ENCODE data around the gene SYCN.
"Not testable (repeated sequence)": the region's sequence is repeated elsewhere in the genome, so short reads cannot be mapped to it uniquely, and the experiment has no call there.

SYCN gene, protein sequence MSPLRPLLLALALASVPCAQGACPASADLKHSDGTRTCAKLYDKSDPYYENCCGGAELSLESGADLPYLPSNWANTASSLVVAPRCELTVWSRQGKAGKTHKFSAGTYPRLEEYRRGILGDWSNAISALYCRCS

DNA sequence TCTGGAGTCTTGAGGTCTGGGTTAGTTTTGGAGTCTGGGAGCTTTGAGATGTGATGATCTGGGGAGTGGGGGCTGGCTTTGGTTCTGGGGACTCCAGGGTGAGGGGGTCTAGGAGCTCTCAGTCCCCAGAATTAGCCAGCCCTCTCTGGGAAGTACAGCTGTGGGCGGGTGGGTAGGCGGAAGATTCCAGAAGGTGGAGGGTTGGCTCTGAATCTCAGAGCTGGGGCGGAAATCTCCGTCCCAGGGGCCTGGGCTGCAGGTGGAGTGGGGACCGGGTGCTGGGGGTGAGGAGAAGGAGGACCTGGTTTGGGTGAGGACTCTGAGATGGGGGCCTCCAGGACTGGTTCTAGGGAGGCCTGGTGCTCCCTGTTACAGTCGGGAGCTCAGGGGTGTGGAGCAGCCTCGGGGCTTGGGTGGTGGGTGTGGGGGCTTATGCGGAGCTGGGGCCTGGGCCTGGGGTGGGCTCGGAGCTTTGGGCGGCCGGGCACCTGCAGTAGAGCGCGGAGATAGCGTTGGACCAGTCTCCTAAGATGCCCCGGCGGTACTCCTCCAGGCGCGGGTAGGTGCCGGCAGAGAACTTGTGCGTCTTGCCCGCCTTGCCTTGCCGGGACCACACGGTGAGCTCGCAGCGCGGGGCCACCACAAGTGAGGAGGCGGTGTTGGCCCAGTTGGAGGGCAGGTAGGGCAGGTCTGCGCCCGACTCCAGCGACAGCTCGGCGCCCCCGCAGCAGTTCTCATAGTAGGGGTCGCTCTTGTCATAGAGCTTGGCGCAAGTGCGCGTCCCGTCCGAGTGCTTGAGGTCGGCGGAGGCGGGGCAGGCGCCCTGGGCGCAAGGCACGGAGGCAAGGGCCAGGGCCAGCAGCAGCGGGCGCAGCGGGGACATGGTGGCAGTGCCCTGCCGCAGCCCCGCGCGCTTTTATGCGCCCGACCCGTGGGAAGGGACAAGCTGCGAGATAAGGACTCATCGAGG lies at the start of gene SYCN:
TSS of gene SYCN (minus strand) at position 892 of the 970 bp plus-strand sequence. CDS start at position 883, 9 bp downstream.
- no peak for DNase-seq

DNA sequence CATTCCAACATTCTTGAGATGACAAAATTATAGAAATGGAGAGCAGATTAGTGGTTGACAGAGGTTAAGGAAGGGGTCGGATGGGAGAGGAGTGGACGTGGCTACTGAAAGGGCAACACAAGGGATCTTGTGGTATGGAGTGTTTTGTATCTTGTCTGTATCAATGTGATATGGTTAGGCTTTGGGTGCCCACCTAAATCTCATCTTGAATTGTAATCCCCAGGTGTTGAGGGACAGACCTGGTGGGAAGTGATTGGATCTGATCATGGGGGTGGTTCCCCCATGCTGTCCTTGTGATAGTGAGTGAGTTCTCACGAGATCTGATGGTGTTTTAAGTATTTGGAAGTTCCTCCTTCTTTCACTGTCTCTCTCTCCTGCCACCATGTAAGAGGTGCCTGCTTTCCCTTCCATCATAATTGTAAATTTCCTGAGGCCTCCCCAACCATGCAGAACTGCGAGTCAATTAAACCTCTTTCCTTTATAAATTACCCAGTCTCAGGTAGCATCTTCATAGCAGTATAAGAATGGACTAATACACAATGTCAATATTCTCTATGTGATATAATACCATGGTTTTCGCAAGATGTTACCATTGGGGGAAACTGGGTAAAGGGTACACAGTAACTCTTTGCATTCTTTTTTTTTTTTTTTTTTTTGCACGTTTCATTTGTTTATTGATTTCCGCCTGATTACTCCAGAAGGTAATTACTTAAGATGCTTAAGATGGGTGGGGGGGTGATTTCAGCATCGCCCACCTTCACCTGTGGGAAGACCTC lies 49.5 kb upstream of the SYCN start:
- no peak for DNase-seq

DNA sequence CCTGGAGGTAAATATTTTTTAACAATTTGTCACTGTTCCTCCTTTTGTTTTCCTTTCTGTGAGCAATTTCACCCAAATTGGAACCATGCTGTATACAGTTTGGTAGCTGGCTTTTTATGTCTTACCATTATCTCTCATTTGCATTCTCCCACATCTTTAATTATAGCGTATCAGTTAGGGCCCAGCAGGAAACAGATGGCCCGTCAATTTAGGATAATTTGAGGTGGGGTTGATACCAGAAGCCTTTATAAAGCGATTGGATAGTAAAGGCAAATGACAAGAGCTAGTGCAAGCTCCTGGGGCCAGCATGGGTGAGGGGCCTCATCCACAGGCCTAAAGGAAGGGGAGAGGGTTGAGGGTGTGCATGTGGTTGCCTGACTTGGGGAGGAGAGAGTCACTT lies 48.4 kb upstream of the SYCN start:
- DNase-seq = no peak

DNA sequence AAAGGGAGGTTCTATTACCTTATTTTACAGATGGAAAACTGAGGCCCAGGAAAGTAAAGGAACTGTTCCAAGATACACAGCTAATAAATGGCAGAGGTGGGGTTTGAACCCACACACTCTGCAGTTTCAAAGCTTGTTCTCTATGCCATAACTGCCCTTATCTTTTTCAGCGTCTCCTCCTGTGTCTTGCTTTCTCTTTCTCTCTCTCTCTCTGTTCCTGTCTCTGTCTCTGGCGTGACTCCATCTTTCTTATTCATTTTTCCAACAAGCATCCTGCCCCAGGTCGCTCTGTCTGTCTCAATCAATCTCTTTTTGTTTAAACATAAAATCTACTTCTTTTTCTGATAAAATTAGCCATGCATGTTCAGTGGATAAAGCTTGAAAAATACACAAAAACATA lies 47.8 kb upstream of the SYCN start:
- no peak for DNase-seq

DNA sequence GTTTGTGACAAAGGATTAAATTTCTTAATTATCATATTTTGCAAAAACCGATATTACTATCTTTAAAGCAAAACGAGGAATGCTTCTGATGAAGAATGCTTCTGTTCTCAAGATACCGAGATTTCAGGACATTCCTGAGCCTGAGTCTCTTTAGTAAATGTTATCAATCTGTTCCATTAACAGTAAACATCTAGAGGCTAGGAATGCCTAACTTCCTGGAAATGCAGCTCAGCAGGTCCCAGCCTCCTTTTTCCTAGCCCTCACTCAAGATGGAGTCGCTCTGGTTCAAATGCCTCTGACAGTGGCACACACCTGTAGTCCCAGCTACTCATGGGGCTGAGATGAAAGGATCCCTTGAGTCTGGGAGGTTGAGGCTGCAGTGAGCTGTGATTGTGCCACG lies 47.0 kb upstream of the SYCN start:
- no peak for DNase-seq

DNA sequence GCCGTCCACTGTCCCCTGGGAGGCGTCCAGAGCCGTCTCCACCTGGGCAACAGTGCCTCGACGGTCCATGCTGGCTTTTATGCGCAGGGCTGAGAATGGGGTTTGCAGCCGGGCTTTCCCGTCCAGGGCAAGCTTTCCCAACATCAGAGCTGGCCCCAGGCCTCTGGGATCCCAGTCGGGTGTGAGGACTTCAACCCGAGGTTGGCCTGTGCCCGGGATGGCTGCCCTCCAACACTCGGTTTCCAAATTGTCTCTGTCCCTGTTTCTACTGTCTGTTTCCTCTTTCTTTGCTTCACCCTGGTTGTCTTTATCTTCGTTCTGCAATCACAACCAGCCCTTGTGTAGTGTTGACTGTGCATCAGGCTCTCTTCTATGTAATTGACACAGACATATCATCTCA lies 44.7 kb upstream of the SYCN start, which contains the start of gene IFNL4:
TSS of gene IFNL4 (minus strand) at position 51 of the 400 bp plus-strand sequence.
- no peak for DNase-seq

DNA sequence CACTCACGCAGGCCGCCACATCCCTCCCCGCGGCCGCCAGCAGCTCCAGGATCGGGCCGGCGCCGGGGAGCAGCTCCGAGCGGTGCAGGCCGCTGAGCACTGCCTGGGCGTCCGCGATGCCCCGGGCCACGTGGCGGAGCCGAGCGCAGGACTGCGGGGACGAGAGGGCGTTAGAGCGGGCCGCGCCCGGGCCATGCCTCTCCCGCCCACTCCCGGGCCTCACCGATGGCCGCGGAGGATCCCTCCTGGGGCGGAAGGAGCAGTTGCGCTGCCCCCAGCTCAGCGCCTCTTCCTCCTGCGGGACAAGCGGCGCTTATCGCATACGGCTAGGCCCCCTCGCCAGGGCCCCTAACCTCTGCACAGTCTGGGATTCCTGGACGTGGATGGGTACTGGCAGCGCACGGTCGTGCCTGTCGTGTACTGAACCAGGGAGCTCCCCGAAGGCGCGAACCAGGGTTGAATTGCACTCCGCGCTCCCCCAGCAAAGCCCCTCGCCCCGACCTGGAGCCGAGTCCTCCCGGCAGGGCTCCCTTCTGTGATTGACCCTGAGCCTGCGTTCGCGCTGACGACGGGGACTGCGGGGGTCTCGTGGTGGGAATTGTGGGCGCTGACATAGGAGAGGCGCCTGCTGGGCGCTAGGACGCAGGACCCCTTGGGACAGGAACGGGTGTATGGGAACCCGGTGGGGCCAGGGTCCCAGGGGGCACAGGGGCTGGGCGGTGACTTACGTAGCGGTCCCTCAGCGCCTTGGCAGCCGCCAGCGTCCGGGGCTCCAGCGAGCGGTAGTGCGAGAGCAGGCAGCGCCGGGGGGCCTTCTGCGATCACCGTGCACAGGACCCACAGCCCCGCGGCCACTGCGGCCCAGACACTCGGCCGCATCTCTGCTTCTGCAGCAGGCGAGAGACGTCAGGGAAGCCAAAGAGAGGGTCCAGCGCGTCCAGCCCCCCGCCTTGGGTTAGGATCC lies 43.9 kb upstream of the SYCN start:
- no peak for DNase-seq

DNA sequence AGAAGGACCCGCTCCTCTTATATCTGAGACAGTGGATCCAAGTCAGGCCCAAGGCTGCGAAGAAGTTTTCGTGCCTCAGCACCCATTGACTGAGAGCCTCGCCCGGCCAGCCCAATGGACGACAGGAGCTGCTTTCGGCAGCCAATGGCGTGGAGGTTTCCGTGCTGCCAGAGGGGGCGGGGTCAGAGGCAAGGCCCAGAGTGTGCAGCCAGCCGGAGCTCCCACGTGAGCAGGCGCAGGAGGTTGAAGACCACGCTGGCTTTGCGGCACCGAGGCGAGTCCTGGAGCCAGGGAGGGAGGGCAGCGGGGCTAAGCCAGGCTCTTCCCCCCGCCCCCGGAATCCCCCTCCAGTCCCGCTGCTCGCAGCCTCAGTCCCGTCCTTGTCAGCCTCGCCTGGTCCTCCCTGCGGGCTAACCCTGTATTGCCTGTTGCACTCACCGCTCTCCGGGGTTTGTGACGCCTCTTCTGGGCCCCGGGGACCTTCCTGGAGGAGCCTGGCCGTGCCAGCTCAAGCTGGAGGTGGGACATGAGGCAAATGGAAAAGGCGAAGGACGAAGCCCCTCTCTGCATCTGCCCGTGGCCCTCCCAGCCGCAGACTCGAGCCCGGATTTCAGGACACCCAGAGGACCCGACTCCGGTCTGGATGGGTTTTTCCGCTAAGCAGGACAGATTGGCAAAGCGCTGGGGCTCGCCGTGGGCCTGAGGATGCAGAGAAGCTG lies 43.0 kb upstream of the SYCN start:
- no peak for DNase-seq

DNA sequence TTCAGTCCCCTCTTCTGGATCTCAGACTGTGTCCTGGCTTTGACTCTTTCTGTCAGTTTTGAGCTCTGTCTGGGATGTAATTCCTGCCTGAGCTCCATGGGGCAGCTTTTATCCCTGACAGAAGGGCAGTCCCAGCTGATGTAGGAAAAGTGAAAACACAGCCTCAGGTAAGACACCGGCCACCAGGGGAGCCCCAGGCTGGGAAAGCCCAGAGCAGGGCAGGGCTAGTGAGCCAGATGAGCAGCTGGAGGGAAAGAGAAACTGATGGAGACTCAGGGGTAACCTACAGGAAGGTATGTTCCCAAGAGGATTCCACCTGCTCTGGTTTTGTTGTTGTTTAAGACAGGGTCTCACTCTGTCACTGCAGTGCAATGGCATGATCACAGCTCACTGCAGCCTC lies 41.1 kb upstream of the SYCN start:
- DNase-seq = not testable (repeated sequence)

DNA sequence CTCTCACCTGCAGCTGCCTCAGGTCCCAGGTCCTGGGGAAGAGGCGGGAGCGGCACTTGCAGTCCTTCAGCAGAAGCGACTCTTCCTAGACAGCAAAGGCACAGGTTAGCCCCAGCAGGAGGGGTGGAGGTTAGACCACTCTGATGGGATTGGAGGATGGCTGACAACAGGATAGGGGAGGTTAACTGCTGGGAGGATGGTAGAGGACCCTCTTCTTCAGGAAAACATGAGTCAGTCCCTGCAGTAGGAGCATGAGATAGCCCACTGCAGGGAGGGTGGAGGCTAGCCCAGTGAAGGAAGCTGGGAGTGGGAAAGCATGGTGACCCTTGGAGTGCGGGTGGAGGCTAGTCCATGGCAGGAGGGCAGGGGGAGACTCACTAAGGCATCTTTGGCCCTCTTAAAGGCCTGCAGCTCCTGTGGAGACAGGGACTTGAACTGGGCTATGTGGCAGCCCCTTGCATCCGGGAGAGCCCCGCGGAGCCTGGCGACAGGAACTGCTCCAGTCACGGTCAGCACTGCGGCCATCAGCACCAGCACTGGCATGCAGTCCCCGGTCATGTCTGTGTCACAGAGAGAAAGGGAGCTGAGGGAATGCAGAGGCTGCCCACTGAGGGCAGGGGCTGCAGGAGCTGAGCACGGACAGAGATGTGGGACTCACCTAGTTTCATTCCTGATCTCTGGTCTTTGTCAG lies 40.5 kb upstream of the SYCN start, which contains the start of gene IFNL3:
TSS of gene IFNL3 (minus strand) at position 597 of the 691 bp plus-strand sequence. CDS start at position 558, 39 bp downstream.
- DNase-seq = not testable (repeated sequence)

DNA sequence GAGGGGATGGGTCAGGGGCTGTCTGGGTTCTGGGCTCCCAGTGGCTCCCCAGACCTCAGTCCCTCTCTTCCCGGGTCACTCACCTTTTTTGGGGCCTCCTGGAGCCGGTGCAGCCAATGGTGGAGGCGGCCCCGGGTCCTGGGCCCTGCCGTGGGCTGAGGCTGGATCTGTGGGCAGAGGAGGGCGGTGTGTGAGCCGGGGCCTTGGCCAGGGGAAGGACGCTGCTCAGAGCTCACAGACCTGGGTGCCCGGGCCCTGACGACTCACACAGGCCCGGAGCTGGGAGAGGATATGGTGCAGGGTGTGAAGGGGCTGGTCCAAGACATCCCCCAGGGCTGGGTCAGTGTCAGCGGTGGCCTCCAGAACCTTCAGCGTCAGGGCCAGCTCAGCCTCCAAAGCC lies 39.7 kb upstream of the SYCN start:
- DNase-seq = not testable (repeated sequence)

DNA sequence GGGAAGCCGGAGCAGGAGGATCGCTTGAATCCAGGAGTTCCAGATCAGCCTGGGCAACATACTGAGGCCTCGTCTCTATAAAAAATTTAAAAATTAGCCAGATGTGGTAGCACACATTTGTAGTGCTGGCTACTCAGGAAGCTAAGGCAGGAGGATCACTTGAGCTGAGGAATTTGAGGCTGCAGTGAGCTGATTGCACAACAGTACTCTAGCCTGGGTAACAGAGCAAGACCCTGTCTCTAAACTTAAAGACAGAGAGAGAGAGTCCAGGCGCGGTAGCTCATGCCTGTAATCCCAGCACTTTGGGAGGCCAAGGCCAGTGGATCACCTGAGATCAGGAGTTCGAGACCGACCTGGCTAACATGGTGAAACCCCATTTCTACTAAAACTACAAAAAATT lies 36.4 kb upstream of the SYCN start:
- no peak for DNase-seq

DNA sequence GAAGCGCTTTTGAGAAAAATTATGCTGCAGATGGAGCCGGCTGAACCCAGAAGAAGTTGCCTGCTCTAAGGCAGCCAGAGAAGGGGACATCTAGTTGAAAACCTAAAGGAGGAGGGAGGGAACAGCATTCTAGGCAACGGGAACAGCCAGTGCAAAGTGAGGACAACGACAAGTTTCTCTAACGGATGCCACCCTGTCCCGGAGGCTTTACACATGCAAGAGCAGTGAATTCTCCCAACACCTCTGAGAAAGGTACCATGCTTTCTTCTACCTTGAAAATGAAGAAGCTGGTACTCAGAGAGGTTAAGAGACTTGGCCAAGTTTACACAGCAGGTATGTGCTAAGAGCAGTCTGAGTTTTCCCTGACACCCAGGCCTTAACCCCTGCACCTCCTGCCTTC lies 34.9 kb upstream of the SYCN start:
- DNase-seq = no peak

DNA sequence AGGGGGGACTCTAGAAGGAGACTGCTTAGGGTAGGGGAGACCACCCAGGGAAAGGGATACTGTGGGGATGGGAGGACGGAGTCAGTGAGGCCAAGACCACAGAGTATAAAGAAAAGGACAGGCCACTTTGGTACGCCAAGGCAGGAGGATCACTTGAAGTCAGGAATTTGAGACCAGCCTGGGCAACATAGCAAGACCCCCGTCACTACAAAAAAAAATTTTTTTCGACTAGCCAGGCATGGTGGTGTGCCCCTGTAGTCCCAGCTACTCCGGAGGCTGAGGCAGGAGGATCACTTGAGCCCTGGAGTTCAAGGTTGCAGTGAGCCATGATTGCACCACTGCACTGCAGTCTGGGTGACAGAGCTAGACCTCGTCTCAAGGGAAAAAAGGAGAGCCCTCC lies 34.1 kb upstream of the SYCN start:
- no peak for DNase-seq

DNA sequence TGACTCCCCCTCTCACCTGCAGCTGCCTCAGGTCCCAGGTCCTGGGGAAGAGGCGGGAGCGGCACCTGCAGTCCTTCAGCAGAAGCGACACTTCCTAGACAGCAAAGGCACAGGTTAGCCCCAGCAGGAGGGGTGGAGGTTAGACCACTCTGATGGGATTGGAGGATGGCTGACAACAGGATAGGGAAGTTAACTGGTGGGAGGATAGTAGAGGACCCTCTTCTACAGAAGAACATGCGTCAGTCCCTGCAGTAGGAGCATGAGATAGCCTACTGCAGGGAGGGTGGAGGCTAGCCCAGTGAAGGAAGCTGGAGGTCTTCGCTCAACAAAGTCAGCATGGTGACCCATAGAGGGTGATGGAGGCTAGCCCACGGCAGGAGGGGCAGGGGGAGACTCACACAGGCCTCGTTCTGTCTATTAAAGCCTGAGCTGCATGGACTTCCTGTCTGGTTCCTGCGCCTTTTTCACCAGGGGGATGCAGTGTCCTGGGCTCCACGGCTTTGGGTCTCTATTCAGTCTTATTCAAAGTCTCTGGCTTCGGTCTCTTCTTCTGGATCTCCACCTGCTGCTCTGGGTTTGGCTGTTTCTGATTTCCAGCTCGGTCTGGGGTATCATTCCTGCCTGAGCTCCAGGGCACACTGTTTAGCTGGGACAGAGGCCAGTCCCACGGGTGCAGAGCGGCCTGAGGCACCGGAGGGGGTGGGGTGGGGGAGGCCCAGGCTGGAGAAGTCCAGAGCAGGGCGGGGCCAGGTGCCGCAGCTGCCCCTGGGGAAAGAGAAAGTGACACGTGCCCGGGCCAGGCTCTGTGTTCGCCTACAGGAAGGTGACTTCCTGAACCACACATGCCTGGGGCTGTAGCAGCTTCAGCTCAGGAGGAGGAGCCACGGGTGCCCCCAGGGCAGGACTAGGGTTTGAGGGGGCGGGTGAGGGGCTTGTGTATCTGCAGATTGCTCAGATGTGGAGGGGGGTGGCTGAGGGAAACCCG lies 33.4 kb upstream of the SYCN start:
- DNase-seq = no peak

DNA sequence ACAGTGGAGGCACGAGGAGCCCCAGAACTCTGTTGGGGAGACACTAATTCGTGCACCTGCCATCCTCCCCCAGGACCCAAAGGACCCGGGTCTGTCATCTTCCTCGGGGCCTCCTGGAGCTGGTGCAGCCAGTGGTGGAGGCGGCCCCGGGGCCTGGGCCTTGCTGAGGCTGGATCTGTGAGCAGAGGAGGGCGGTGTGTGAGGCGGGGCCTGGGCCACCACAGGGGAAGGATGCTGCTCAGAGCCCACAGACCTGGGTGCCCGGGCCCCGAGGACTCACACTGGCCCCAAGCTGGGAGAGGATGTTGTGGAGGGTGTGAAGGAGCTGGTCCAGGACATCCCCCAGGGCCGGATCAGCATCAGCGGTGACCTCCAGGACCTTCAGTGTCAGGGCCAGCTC lies 32.5 kb upstream of the SYCN start:
- no peak for DNase-seq

DNA sequence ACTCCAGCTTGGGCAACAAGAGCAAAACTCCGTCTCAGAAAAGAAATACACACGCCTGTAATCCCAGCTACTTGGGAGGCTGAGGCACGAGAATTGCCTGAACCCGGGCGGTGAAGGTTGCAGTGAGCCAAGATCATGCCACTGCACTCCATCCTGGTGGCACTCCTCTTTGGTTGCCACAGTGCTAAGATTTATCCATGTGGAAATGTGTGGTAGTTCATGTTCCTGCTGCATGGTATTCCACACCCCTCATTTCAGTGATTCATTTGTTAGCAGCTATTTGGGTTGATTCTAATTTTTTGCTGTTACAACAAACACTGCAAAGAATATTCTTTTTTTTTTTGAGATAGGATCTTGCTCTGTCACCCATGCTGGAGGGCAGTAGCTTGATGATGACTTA lies 28.6 kb upstream of the SYCN start:
- DNase-seq = no peak

DNA sequence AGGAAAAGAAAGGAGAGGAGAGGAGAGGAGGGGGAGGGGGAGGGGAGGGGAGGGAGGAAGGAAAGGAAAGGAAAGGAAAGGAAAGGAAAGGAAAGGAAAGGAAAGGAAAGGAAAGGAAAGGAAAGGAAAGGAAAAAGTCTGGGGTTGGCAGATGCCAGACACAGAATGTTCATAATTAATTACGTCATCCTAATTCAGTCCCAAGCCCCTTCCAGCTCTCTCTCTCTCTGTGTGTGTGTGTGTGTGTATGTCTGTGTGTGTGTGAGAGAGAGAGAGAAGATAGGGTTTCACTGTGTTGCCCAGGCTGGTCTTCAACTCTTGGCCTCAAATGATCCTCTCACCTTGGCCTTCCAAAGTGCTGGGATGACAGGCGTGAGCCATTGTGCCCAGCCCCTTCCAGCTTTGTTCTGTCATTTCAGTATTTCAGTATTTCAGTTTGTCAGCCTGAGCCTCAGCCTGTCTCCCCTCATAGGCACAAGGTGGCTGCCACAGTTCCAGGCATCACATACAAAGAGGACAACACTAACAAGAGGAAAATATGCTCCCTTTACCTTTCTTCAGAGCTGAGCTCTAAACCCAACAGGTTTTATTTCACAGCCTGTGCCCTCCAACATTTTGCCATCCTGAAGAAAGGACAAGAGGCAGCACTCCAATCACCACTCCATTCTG lies 26.2 kb upstream of the SYCN start:
- no peak for DNase-seq

DNA sequence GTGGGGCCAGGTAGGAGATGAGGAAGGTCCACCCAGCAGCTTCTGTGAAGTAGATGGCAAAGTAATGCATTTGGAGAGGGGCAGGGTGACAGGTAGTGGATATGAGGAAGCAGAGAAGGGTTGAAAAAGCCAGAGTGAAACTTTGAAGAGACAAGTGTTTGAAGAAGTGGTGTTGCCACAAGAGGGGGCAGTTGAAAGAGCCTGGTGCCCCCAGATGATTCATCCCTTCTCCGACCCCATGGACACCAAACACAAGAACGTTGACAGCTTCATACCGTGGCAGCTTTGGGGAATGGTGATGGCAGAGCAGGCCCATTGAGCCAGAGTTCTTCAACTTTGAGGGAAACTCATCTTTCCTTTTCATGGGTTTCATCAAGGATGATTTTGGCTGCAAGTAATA lies 20.8 kb upstream of the SYCN start:
- DNase-seq = no peak
